ACC112 (cell line): ENCODE measurements around the gene MMP14.

Experiments used
- H2AFZ ChIP-seq: fragments of 200-600 bp; sonication (generic); one replicate; pipeline ENCODE4 v1.6.0; 2017; ENCODE audit warnings: antibody characterized with exemption, low read length; ENCODE audit not compliant: unreplicated experiment
- H3K27ac ChIP-seq: fragments of 200-600 bp; sonication (generic); 2 replicates; pipeline ENCODE4 v1.5.1; 2014; ENCODE audit warnings: low read depth, mild to moderate bottlenecking, antibody characterized with exemption, low read length, moderate library complexity
- H3K27me3 ChIP-seq: fragments of 200-600 bp; sonication (generic); 2 replicates; pipeline ENCODE4 v1.6.1; 2014; ENCODE audit warnings: mild to moderate bottlenecking, antibody characterized with exemption, low read length, moderate library complexity, mixed read lengths; ENCODE audit not compliant: insufficient read depth
- H3K36me3 ChIP-seq: fragments of 200-600 bp; sonication (generic); 2 replicates; pipeline ENCODE4 v1.6.1; 2016; ENCODE audit warnings: mild to moderate bottlenecking, antibody characterized with exemption, low read length, moderate library complexity, mixed read lengths; ENCODE audit not compliant: insufficient read depth
- H3K4me1 ChIP-seq: fragments of 200-600 bp; sonication (generic); one replicate; pipeline ENCODE4 v1.6.1; 2016; ENCODE audit warnings: low read length, mixed read lengths; ENCODE audit not compliant: insufficient read depth, unreplicated experiment, control insufficient read depth
- H3K4me3 ChIP-seq: fragments of 200-600 bp; sonication (generic); 2 replicates; pipeline ENCODE4 v1.5.1; 2014; ENCODE audit warnings: mild to moderate bottlenecking, low read depth, low read length
- H3K79me2 ChIP-seq: fragments of 200-600 bp; sonication (generic); one replicate; pipeline ENCODE4 v1.6.0; 2016; ENCODE audit warnings: low read length; ENCODE audit not compliant: control insufficient read depth, unreplicated experiment, insufficient read depth

Gene MMP14

GRCh38 chr14:22877000-22877501, 40.7 kb downstream of the MMP14 start:
- Histone ChIP-seq H3K79me2 (peaks cover 16% of the 10 kb centered on the region), H3K4me1 (peaks cover 4% of the 10 kb centered on the region), H3K27ac (no peak overlapping the region), H3K27me3 (no peaks in the 10 kb centered on the region), H2AFZ (no peak overlapping the region), H3K4me3 (no peak overlapping the region), H3K36me3 (peaks cover 15% of the 10 kb centered on the region; the same call in 1 of the 2 replicates)

- Histone ChIP-seq H3K4me3 (no peak overlapping the region), H2AFZ (no peak overlapping the region), H3K27me3 (no peaks in the 10 kb centered on the region), H3K79me2 (peaks cover 8% of the 10 kb centered on the region), H3K4me1 (peaks cover 6% of the 10 kb centered on the region), H3K36me3 (peaks cover 15% of the 10 kb centered on the region; the same call in 1 of the 2 replicates), H3K27ac (no peak overlapping the region)
Observed at GRCh38 chr14:22878271-22879246, 42.2 kb downstream of the MMP14 start.

GRCh38 chr14:22882064-22882463, 45.7 kb downstream of the MMP14 start:
- H3K36me3 ChIP-seq: peaks cover 2% of the 10 kb centered on the region; the same call in 1 of the 2 replicates
- H3K4me3 ChIP-seq: no peak overlapping the region
- H3K27me3 ChIP-seq: no peaks in the 10 kb centered on the region
- no peak overlapping the region for H2AFZ ChIP-seq
- no peaks in the 10 kb centered on the region for H3K79me2 ChIP-seq
- H3K27ac ChIP-seq: no peak overlapping the region
- H3K4me1 ChIP-seq: peaks cover 9% of the 10 kb centered on the region

GRCh38 chr14:22882529-22883172, 46.3 kb downstream of the MMP14 start:
- Histone ChIP-seq H3K79me2 (no peaks in the 10 kb centered on the region), H2AFZ (no peak overlapping the region), H3K4me3 (no peak overlapping the region), H3K27ac (no peak overlapping the region), H3K4me1 (peaks cover 9% of the 10 kb centered on the region), H3K36me3 (peaks cover 2% of the 10 kb centered on the region; the same call in 1 of the 2 replicates), H3K27me3 (no peaks in the 10 kb centered on the region)

GRCh38 chr14:22883173-22883976, 47.0 kb downstream of the MMP14 start, which contains the start of gene REM2:
REM2 (plus strand) TSS chr14:22883222; CDS start chr14:22883288, 66 bp downstream.
- Histone ChIP-seq H3K27me3 (no peaks in the 10 kb centered on the region), H3K79me2 (no peaks in the 10 kb centered on the region), H2AFZ (no peak within 1 kb of the TSS), H3K4me3 (no peak within 1 kb of the TSS), H3K27ac (no peak within 1 kb of the TSS), H3K4me1 (peaks cover 16% of the 10 kb centered on the region), H3K36me3 (peaks cover 1% of the 10 kb centered on the region; the same call in 1 of the 2 replicates)

- peaks cover 16% of the 10 kb centered on the region for H3K4me1 ChIP-seq
- no peak overlapping the region for H3K4me3 ChIP-seq
- no peaks in the 10 kb centered on the region for H3K79me2 ChIP-seq
- no peaks in the 10 kb centered on the region for H3K27me3 ChIP-seq
- no peak overlapping the region for H2AFZ ChIP-seq
- no peaks in the 10 kb centered on the region for H3K36me3 ChIP-seq
- H3K27ac ChIP-seq: no peak overlapping the region
Observed at GRCh38 chr14:22884076-22884737, 47.8 kb downstream of the MMP14 start.

- no peaks in the 10 kb centered on the region for H3K27me3 ChIP-seq
- no peak overlapping the region for H2AFZ ChIP-seq
- no peaks in the 10 kb centered on the region for H3K36me3 ChIP-seq
- H3K27ac ChIP-seq: no peak overlapping the region
- no peak overlapping the region for H3K4me3 ChIP-seq
- H3K4me1 ChIP-seq: peaks cover 16% of the 10 kb centered on the region
- no peaks in the 10 kb centered on the region for H3K79me2 ChIP-seq
Observed at GRCh38 chr14:22884738-22885523, 48.5 kb downstream of the MMP14 start.

- Histone ChIP-seq H3K36me3 (no peaks in the 10 kb centered on the region), H3K4me1 (peaks cover 16% of the 10 kb centered on the region), H3K79me2 (no peaks in the 10 kb centered on the region), H3K4me3 (peak overlapping the region; percentile 92), H3K27me3 (no peaks in the 10 kb centered on the region), H3K27ac (no peak overlapping the region), H2AFZ (peak overlapping the region; percentile 73)
Observed at GRCh38 chr14:22885975-22886374, 49.6 kb downstream of the MMP14 start.

GRCh38 chr14:22886500-22887259, 50.3 kb downstream of the MMP14 start:
- Histone ChIP-seq H3K4me3 (peak overlapping the region; percentile 92), H3K27ac (peak overlapping the region; percentile 62), H3K4me1 (peaks cover 16% of the 10 kb centered on the region), H3K36me3 (no peaks in the 10 kb centered on the region), H2AFZ (peak overlapping the region; percentile 90), H3K79me2 (no peaks in the 10 kb centered on the region), H3K27me3 (no peaks in the 10 kb centered on the region)
